GM18519 (cell line): ENCODE results near the gene ARF1.

Experiments
- ATAC-seq: cut with Tn5 transposase; IDR thresholded peaks from one replicate; pipeline ENCODE4 v1.9.1; 2021; ENCODE audit warnings: mild to moderate bottlenecking, moderate library complexity; ENCODE audit not compliant: unreplicated experiment, low FRiP score

The ARF1 gene

GRCh38 chr1:228114827-228115226 lies 32.3 kb downstream of the ARF1 start:
- no peak for ATAC-seq

DNA sequence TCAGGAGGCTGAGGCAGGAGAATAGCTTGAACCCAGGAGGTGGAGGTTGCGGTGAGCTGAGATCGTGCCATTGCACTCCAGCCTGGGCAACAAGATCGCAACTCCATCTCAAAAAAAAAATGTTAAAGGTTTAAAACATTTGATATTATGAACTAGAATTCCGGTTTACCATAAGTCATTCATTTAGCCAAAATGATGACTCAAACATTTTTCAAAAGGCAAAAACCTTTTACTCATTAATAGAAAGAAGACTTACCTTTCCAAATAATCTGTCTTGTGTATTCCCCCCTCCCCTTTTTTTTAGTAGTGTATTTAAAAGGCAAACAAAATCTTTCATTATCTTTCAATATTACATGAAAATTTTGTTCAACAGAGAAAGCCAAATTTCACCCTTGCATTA lies 34.8 kb downstream of the ARF1 start:
- ATAC-seq = no peak

DNA sequence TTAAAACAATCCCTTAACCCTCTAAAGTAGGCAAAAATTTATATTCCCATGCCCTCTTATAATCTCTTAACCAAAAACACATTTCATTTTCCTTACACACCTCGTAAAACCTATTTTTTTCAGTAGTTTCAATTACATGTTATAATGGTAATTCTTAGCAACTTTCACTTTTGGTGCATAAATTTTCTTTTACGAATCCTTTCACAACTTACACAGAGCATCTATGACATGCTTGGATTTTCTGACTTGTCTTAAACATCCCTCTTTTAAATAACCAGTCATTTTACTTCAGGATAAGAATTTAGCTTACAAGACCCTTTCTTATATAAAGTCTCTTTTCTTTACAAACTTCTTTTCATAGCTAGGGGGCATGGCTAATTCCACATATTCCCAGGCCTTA lies 35.5 kb downstream of the ARF1 start:
- no peak for ATAC-seq

- no peak for ATAC-seq
Measured at GRCh38 chr1:228120351-228120750, 37.8 kb downstream of the ARF1 start.

GRCh38 chr1:228120857-228121489 lies 38.5 kb downstream of the ARF1 start:
- no peak for ATAC-seq

GRCh38 chr1:228122921-228123441 lies 40.5 kb downstream of the ARF1 start:
- no peak for ATAC-seq

DNA sequence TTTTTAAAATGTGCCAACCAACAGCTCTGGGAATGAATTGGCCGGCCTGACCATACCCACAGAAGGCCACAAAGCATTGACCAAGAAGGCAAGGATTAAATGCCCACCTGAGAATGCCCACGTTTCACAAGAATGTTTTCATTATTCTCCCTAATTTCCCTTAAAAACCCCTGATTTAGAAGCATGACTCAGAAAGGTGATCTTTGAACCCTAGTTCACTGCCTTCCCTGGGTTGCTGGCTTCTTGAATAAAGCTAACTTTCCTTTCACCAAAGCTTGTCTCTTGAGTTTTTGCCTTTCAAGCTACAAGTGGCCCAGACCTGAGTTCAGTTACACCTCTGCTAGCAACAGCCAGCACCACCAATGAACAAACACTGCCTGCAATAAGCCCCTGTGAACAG lies 41.0 kb downstream of the ARF1 start:
- no peak for ATAC-seq

DNA sequence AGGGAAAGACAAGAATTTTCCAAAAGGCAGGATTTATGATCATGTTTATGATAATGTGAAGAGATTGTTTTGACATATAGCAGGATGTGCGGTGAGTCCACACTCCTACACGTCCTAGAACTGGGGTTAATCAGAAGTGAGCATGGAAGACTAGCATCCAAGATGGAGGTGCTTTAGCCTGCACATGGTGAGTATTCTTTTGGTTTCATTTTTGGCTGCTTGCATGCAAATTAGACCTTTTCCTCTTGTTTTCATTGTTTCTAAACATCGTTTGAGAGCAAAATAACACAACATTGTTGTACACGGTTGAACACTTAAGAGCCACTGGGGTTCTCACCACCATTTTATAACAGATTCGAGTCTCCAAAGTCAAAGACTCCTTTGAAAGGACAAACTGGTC lies 42.7 kb downstream of the ARF1 start:
- no peak for ATAC-seq

- ATAC-seq = no peak
Measured at GRCh38 chr1:228131766-228132165, 49.3 kb downstream of the ARF1 start.

DNA sequence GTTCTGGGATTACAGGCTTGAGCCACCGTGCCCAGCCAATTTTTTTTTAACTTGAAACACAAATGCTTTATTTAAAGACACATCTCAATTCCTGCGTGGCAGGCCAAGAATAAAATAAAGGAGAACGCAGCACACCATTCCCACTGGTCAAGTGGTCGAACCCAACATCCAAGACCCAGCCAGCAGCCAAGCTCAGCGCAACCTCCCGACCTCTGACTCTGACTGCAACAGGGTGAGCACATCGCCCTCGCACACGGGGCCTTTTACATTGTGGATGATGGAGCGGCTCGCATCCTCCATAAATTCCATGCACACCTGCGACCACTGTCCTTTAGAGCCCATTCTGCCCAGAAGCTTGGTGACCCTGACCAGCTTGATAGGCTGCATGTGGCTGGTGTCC lies 52.1 kb downstream of the ARF1 start:
- ATAC-seq = no peak

- no peak for ATAC-seq
Measured at GRCh38 chr1:228136901-228137300, 54.4 kb downstream of the ARF1 start.

DNA sequence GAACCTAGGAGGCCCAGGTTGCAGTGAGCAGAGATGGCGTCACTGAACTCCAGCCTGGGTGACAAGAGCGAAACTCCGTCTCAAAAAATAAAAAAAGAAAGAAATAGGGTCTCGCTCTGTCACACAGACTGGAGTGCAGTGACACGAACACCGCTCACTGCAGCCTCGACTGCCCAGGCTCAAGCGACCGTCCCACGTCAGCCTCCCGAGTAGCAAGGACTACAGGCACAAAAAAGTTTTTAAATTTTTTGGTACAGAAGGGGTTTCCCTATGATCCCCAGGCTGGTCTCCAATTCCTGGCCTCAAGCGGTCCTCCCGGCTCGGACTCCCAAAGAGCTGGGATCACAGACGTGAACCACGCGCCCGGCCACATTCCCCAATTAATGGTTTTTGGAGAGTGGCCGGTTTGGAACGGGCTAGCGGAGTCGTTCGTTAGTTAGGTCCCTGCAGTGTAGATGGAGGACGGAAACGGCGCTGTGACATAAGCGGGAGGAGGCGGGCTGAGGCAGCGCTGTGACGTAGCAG lies 57.0 kb downstream of the ARF1 start:
- ATAC-seq = no peak

- peak; percentile 91 for ATAC-seq
Measured at GRCh38 chr1:228139931-228140723, 57.6 kb downstream of the ARF1 start, which contains the start of gene GUK1. Gene GUK1 (plus strand): TSS chr1:228140279. CDS start chr1:228140303, 24 bp downstream.

DNA sequence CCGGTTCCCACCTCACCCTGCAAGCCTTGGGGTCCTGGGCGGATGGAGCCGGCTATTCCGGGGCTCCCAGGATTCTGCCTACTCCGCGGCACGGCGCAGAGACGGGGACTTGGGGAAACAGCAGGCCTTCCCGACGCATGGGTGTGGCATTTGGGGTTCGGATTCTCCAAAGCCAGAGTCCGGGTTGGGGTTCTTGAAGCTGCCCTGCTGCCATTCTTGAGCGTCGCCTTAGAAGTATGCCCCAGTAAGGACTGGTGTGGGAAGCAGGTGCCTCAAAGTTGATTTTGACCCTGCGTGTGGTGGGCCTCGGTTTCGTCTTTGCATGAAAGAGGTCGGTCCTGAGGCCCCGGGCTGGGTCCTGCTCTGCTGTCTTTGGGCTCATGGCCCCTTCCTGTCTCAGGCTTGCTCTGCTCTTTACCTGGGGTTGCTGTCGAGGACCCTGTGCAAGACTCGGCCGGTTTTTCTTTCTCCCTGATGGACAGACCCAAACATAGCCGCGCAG lies 58.3 kb downstream of the ARF1 start:
- no peak for ATAC-seq

DNA sequence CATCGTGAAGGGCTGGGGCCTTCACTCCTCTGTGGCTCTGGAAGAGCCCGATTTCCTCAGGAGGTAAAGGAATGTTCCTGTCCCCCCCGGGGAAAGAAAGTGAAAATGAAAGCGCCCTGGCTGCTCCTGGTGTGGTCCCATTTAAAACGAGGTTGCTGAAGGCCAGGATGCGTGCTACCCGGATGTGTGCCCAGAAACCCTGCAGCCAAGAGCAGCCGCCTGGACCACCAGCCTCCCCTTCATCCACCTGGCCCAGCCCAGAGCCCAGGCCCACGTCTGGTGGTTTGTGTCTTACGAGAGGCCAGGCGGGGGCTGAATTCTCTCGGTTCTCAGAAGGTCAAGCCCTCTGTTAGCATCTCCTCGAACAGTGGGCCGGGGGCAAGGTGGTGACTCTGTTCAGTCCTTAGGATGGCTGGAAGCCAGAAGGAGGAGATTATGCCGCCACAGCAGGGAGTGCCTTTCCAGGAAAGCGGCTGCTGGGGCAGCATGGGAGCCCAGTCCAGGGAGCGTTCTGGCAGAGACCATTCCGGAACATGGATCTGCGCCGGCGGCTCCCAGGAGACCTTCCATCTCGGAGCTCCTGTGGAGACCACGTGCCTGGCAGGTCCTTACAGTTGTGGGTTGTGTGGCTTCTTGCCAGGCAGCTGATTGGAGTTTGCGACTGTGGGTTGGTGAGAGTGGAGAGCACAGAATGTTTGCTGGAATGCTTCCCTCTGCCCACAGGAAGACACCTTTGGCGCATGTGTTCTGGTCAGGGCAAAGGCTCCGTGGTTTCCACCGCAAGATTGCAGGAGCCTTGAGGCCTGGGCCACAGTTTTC lies 58.9 kb downstream of the ARF1 start:
- no peak for ATAC-seq

DNA sequence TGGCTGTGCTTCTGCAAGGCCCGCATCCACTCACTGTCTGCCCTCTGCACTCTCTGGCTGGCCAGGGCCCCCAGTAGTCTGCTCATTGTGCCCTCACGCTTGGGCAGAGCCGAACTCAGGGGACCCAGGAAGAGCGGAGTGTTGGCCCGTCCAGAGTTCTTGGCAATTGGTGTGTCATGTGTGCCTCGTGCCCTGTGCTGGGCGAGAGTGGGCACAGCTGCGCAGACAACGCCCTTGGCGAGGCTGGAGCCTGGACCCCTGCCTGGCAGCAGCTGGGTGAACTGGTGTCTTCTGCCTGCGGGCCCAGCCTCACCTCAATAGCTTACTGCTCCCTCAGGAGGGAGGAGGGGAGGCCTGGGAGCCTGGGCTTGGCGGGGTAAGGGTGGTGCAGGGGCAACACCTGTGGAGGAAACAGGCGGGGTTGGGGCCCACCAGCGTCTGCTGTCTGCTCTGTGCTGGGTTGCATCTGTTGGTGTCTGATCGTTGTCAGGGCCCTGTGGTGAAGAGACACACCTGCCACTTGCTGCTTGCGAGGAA lies 59.7 kb downstream of the ARF1 start:
- no peak for ATAC-seq

GRCh38 chr1:228142701-228143136 lies 60.2 kb downstream of the ARF1 start:
- no peak for ATAC-seq

- ATAC-seq = no peak
Measured at GRCh38 chr1:228143480-228144192, 61.1 kb downstream of the ARF1 start.

DNA sequence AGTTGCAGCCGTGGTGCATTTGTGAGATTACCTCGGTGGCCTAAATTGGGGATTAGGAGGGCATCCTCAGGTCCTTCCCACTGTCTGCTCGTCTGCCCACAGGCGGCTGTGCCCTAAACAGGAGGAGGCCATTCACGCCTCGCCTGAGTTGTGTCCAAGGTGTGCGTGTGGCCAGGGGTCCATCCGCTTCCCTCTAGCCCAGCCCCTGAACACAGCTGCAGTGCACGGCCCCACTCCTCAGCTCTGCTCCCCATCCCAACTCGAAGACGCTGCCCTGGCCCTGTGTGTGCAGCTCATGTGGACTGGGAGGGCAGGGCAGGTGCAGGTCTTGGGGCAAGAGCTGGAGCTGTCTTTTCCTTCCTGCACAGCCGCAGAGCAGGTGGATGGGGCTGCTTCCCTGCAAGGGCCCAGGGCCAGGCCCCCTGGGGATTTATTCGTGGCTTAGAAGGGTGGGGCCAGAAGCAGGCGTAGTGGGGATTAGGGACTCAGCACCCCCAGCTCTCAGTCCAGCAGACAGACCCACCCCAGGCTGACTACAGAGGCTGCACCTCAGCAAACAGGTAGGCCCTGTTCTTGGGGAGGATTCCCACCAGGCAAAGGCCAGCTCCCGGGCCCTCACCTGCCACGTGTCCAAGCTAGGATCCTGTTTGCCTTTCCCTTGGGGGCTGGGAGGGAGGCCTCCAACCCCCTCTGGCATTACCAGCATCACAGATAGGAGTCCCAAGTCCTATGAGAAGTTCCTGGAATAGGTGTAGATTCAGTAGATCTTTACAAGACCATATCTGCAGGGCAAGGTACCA lies 61.9 kb downstream of the ARF1 start:
- ATAC-seq = no peak
